SK-N-SH (cell line): Measurements from ENCODE around the gene OR4D11. TPM values are rescaled to one million over a fixed set of nuclear protein-coding genes. Genes with fewer than 3 reads are reported as not detected.

Source experiments
- CTCF ChIA-PET: fragments of 300-600, 350-600 bp; formaldehyde crosslinking; extraction: SDS; loops from one replicate; lab custom pipeline; 2021; lab: Yijun Ruan, JAX
- POLR2A ChIA-PET: fragments of 350-600 bp; sonication (Branson Sonifier 250); formaldehyde crosslinking; extraction: SDS; loops from one replicate; lab custom pipeline; 2020; ENCODE audit warnings: antibody characterized with exemption, inconsistent platforms; lab: Yijun Ruan, JAX
- DNase-seq: peaks from one replicate; pipeline ENCODE4 v3.0.0; 2012
- H2AFZ ChIP-seq: fragments of 200-600 bp; sonication (generic); 2 replicates; pipeline ENCODE4 v1.8.1; 2016; ENCODE audit warnings: antibody characterized with exemption, mild to moderate bottlenecking, low read depth
- H3F3A ChIP-seq: fragments of 200-600 bp; sonication (generic); replicated peaks from 2 replicates; pipeline ENCODE3; 2016; ENCODE audit warnings: antibody characterized with exemption, mild to moderate bottlenecking; ENCODE audit not compliant: insufficient read depth
- H3K27ac ChIP-seq, 2 experiments: fragments of 200-500 bp in 1 of 2; fragments of 200-600 bp in 1 of 2; sonication (Bioruptor generic) in 1 of 2; sonication (generic), shearing (Covaris generic) in 1 of 2; 2 replicates each; pipeline versions ENCODE4 v1.5.1 to v1.6.1; 2014 to 2016; ENCODE audit warnings: low read depth in 2 of 2, inconsistent platforms in 1 of 2, low read length in 1 of 2, mild to moderate bottlenecking in 1 of 2, mixed read lengths in 1 of 2
- H3K27me3 ChIP-seq: fragments of 200-600 bp; sonication (generic), shearing (Covaris generic); 2 replicates; pipeline ENCODE4 v1.6.1; 2016; ENCODE audit warnings: mixed run types; ENCODE audit not compliant: insufficient read depth
- H3K36me3 ChIP-seq, 2 experiments: fragments of 200-500 bp in 1 of 2; fragments of 200-600 bp in 1 of 2; sonication (Bioruptor generic) in 1 of 2; sonication (generic) in 1 of 2; replicated peaks in 1 of 2; 2 replicates each; pipeline versions ENCODE3 to v1.5.1; 2014 to 2016; ENCODE audit warnings: low read length in 1 of 2, mild to moderate bottlenecking in 1 of 2; ENCODE audit not compliant: insufficient read depth in 2 of 2, control insufficient read depth in 1 of 2
- H3K4me1 ChIP-seq, 2 experiments: fragments of 200-500 bp in 1 of 2; fragments of 200-600 bp in 1 of 2; sonication (Bioruptor generic) in 1 of 2; sonication (generic), shearing (Covaris generic) in 1 of 2; 2 replicates each; pipeline versions ENCODE4 v1.5.1 to v1.6.1; 2014 to 2016; ENCODE audit warnings: low read depth in 1 of 2, low read length in 1 of 2, mixed run types in 1 of 2; ENCODE audit not compliant: insufficient read depth in 2 of 2, control insufficient read depth in 1 of 2
- H3K4me2 ChIP-seq: fragments of 200-600 bp; sonication (generic), shearing (Covaris generic); 2 replicates; pipeline ENCODE4 v1.6.1; 2017; ENCODE audit warnings: mixed run types
- H3K4me3 ChIP-seq, 2 experiments: fragments of 200-500 bp in 1 of 2; fragments of 200-600 bp in 1 of 2; sonication (Bioruptor generic) in 1 of 2; sonication (generic), shearing (Covaris generic) in 1 of 2; 2 replicates each; pipeline versions ENCODE4 v1.5.1 to v1.8.1; 2014 to 2016; ENCODE audit warnings: low read depth in 2 of 2, inconsistent platforms in 1 of 2, low read length in 1 of 2, mild to moderate bottlenecking in 1 of 2, mixed read lengths in 1 of 2, moderate library complexity in 1 of 2
- H3K79me2 ChIP-seq: fragments of 200-600 bp; sonication (generic); 2 replicates; pipeline ENCODE4 v1.8.1; 2017; ENCODE audit warnings: mild to moderate bottlenecking; ENCODE audit not compliant: insufficient read depth
- H3K9ac ChIP-seq: fragments of 200-600 bp; sonication (generic); 2 replicates; pipeline ENCODE4 v1.6.1; 2017; ENCODE audit warnings: mixed run types
- H3K9me2 ChIP-seq: fragments of 200-600 bp; sonication (generic); 2 replicates; pipeline ENCODE4 v1.6.1; 2017; ENCODE audit warnings: mixed run types
- H3K9me3 ChIP-seq: fragments of 200-600 bp; sonication (generic); 2 replicates; pipeline ENCODE4 v1.6.1; 2017; ENCODE audit warnings: mixed run types, mild to moderate bottlenecking, moderate library complexity
- H4K20me1 ChIP-seq: fragments of 200-600 bp; sonication (generic); 2 replicates; pipeline ENCODE4 v1.6.1; 2017; ENCODE audit warnings: mild to moderate bottlenecking, mixed run types; ENCODE audit not compliant: insufficient read depth
- EP300 ChIP-seq, 2 experiments: IDR thresholded peaks; 2 replicates each; pipeline versions ENCODE4 v1.4.0 to v1.6.1; 2012; ENCODE audit warnings: borderline replicate concordance in 1 of 2, low read depth in 1 of 2, low read length in 1 of 2
- FOSL2 ChIP-seq: IDR thresholded peaks from 2 replicates; pipeline ENCODE4 v1.4.0; 2012; ENCODE audit warnings: low read depth, mild to moderate bottlenecking, moderate library complexity, borderline replicate concordance
- FOXM1 ChIP-seq: IDR thresholded peaks from 2 replicates; pipeline ENCODE4 v1.4.0; 2012; ENCODE audit warnings: low read depth, mild to moderate bottlenecking
- GABPA ChIP-seq: IDR thresholded peaks from 2 replicates; pipeline ENCODE4 v1.4.0; 2012; ENCODE audit warnings: low read depth, mild to moderate bottlenecking
- GATA2 ChIP-seq: sonication (generic); formaldehyde crosslinking; IDR thresholded peaks from 2 replicates; pipeline ENCODE4 v1.5.0; 2020; ENCODE audit warnings: mild to moderate bottlenecking, missing genetic modification reagents
- MXI1 ChIP-seq: IDR thresholded peaks from 2 replicates; pipeline ENCODE4 v1.6.1; 2012; ENCODE audit warnings: mild to moderate bottlenecking, low read depth, low read length, improper control_type of control experiment
- NRF1 ChIP-seq: IDR thresholded peaks from 2 replicates; pipeline ENCODE4 v1.6.1; 2012; ENCODE audit warnings: low read depth, mild to moderate bottlenecking, low read length
- POLR2AphosphoS5 ChIP-seq: IDR thresholded peaks from 2 replicates; pipeline ENCODE4 v1.6.1; 2012; ENCODE audit warnings: low read depth, low read length
- RAD21 ChIP-seq: IDR thresholded peaks from 2 replicates; pipeline ENCODE4 v1.6.1; 2012; ENCODE audit warnings: mild to moderate bottlenecking, low read length
- RCOR1 ChIP-seq: fragments of 150-350 bp; IDR thresholded peaks from 2 replicates; pipeline ENCODE4 v1.6.1; 2017; ENCODE audit warnings: antibody characterized with exemption, low read length
- SIN3A ChIP-seq: IDR thresholded peaks from 2 replicates; pipeline ENCODE4 v1.6.1; 2012; ENCODE audit warnings: low read depth, mild to moderate bottlenecking, low read length, moderate library complexity, borderline replicate concordance
- TAF1 ChIP-seq: IDR thresholded peaks from 2 replicates; pipeline ENCODE4 v1.6.1; 2012; ENCODE audit warnings: low read depth, mild to moderate bottlenecking, low read length, moderate library complexity, borderline replicate concordance
- TEAD4 ChIP-seq: IDR thresholded peaks from 2 replicates; pipeline ENCODE4 v1.4.0; 2012; ENCODE audit warnings: mild to moderate bottlenecking, borderline replicate concordance; ENCODE audit not compliant: insufficient read depth
- YY1 ChIP-seq: IDR thresholded peaks from 2 replicates; pipeline ENCODE4 v1.4.0; 2012; ENCODE audit warnings: low read depth, mild to moderate bottlenecking
- WGBS: methylation state at CpG from one replicate; pipeline ENCODE4 v1.1.6; 2017; ENCODE audit warnings: low lambda C conversion rate; 5-methylcytosine and 5-hydroxymethylcytosine counted together
- polyA plus RNA-seq, 3 experiments: library from polyadenylated mRNA; depleted of rRNA; stranded (reverse); fragments of >200 nt; gene quantifications; 2 replicates each; pipeline ENCODE4 v1.2.3, GENCODE V29; 2012
- TF ChIP-seq, protein P1 (sequence below): IDR thresholded peaks from 2 replicates; pipeline ENCODE4; 2012
- TF ChIP-seq, protein P2 (sequence below): fragments of 150-350 bp; IDR thresholded peaks from 2 replicates; pipeline ENCODE4 v1.6.1; 2017; ENCODE audit warnings: antibody characterized with exemption, low read length, low read depth, borderline replicate concordance
- TF ChIP-seq, protein P3 (sequence below): IDR thresholded peaks from 2 replicates; pipeline ENCODE4 v1.4.0; 2012; ENCODE audit warnings: low read depth, borderline replicate concordance
- TF ChIP-seq, protein P4 (sequence below): IDR thresholded peaks from 2 replicates; pipeline ENCODE4 v1.4.0; 2012; ENCODE audit warnings: low read depth
- TF ChIP-seq, protein P5 (sequence below): IDR thresholded peaks from 2 replicates; pipeline ENCODE4 v1.6.1; 2012; ENCODE audit warnings: mild to moderate bottlenecking, low read depth, low read length, moderate library complexity
- TF ChIP-seq, protein P6 (sequence below): fragments of 150-350 bp; IDR thresholded peaks from 2 replicates; pipeline ENCODE4 v1.6.1; 2016; ENCODE audit warnings: mild to moderate bottlenecking, low read depth, low read length

The OR4D11 gene
- polyA plus RNA-seq, 1 of the 3 experiments (the other 2 are of a cell fraction): not detected

DNA sequence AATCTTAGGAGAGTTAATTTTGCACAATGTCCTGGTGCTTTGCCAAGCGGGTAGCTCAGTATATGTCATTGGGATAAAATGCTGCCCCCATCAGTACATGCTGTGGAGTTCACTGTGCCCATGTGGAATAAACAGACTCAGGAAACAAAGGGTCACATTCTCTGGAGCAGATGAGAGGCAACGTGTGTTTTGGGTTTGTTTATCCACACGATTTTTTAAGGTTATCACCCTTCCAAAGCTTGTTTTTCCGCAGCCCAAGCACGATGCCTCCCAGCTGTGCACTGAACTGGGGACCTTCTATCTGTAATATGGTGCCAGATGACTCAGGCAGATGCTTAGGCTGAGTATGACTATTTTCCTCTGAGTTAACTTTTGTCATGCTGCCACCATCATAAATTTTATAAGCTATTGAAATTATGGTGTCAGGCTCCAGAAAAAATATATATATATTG, 40.2 kb upstream of the OR4D11 start:
- no peak overlapping the region for H2AFZ ChIP-seq
- H3K9me2 ChIP-seq: no peaks in the 10 kb centered on the region
- 4% methylated on average over 5 of the region's 5 CpGs for WGBS
- no peaks in the 10 kb centered on the region for H4K20me1 ChIP-seq
- POLR2A ChIA-PET: no interaction called here
- no peak for DNase-seq
- no peak overlapping the region for H3K4me2 ChIP-seq
- no peaks in the 10 kb centered on the region for H3K79me2 ChIP-seq
- H3K4me1 ChIP-seq: no peaks in the 10 kb centered on the region
- H3K36me3 ChIP-seq: no peaks in the 10 kb centered on the region
- H3K9me3 ChIP-seq: no peaks in the 10 kb centered on the region
- no peak overlapping the region for H3K4me3 ChIP-seq
- H3K27ac ChIP-seq: no peak overlapping the region
- H3K9ac ChIP-seq: no peak overlapping the region
- no peaks in the 10 kb centered on the region for H3F3A ChIP-seq
- H3K27me3 ChIP-seq: peaks cover 6% of the 10 kb centered on the region; the same call in 1 of the 2 replicates
- CTCF ChIA-PET: no interaction called here
- no peak for TF ChIP-seq MXI1
- TF ChIP-seq, protein P1, sequence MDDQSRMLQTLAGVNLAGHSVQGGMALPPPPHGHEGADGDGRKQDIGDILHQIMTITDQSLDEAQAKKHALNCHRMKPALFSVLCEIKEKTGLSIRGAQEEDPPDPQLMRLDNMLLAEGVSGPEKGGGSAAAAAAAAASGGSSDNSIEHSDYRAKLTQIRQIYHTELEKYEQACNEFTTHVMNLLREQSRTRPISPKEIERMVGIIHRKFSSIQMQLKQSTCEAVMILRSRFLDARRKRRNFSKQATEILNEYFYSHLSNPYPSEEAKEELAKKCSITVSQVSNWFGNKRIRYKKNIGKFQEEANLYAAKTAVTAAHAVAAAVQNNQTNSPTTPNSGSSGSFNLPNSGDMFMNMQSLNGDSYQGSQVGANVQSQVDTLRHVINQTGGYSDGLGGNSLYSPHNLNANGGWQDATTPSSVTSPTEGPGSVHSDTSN: no peak
- no peak for TF ChIP-seq GABPA
- no peak for TF ChIP-seq NRF1
- TF ChIP-seq EP300 (IDR thresholded peaks at IDR 0.05; ENCODE audit: borderline replicate concordance in 1 of 2, low read depth in 1 of 2, low read length in 1 of 2): no peak
- no peak for TF ChIP-seq YY1
- TF ChIP-seq, protein P2, sequence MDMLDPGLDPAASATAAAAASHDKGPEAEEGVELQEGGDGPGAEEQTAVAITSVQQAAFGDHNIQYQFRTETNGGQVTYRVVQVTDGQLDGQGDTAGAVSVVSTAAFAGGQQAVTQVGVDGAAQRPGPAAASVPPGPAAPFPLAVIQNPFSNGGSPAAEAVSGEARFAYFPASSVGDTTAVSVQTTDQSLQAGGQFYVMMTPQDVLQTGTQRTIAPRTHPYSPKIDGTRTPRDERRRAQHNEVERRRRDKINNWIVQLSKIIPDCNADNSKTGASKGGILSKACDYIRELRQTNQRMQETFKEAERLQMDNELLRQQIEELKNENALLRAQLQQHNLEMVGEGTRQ: no peak
- TF ChIP-seq, protein P3, sequence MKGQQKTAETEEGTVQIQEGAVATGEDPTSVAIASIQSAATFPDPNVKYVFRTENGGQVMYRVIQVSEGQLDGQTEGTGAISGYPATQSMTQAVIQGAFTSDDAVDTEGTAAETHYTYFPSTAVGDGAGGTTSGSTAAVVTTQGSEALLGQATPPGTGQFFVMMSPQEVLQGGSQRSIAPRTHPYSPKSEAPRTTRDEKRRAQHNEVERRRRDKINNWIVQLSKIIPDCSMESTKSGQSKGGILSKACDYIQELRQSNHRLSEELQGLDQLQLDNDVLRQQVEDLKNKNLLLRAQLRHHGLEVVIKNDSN: no peak
- no peak for TF ChIP-seq POLR2AphosphoS5
- TF ChIP-seq SIN3A: no peak
- TF ChIP-seq, protein P4, sequence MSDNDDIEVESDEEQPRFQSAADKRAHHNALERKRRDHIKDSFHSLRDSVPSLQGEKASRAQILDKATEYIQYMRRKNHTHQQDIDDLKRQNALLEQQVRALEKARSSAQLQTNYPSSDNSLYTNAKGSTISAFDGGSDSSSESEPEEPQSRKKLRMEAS: no peak
- TF ChIP-seq RAD21: no peak
- TF ChIP-seq, protein P5, sequence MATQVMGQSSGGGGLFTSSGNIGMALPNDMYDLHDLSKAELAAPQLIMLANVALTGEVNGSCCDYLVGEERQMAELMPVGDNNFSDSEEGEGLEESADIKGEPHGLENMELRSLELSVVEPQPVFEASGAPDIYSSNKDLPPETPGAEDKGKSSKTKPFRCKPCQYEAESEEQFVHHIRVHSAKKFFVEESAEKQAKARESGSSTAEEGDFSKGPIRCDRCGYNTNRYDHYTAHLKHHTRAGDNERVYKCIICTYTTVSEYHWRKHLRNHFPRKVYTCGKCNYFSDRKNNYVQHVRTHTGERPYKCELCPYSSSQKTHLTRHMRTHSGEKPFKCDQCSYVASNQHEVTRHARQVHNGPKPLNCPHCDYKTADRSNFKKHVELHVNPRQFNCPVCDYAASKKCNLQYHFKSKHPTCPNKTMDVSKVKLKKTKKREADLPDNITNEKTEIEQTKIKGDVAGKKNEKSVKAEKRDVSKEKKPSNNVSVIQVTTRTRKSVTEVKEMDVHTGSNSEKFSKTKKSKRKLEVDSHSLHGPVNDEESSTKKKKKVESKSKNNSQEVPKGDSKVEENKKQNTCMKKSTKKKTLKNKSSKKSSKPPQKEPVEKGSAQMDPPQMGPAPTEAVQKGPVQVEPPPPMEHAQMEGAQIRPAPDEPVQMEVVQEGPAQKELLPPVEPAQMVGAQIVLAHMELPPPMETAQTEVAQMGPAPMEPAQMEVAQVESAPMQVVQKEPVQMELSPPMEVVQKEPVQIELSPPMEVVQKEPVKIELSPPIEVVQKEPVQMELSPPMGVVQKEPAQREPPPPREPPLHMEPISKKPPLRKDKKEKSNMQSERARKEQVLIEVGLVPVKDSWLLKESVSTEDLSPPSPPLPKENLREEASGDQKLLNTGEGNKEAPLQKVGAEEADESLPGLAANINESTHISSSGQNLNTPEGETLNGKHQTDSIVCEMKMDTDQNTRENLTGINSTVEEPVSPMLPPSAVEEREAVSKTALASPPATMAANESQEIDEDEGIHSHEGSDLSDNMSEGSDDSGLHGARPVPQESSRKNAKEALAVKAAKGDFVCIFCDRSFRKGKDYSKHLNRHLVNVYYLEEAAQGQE: no peak
- no peak for TF ChIP-seq RCOR1
- TF ChIP-seq FOXM1: no peak
- TF ChIP-seq TAF1: no peak
- no peak for TF ChIP-seq GATA2 (CRISPR knock-in tag)
- TF ChIP-seq, protein P6, sequence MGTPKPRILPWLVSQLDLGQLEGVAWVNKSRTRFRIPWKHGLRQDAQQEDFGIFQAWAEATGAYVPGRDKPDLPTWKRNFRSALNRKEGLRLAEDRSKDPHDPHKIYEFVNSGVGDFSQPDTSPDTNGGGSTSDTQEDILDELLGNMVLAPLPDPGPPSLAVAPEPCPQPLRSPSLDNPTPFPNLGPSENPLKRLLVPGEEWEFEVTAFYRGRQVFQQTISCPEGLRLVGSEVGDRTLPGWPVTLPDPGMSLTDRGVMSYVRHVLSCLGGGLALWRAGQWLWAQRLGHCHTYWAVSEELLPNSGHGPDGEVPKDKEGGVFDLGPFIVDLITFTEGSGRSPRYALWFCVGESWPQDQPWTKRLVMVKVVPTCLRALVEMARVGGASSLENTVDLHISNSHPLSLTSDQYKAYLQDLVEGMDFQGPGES: no peak
- no peak for TF ChIP-seq TEAD4
- no peak for TF ChIP-seq FOSL2
